Liver (tissue), 3 donors: ENCODE data around the gene EDN3.

ENCODE experiments used
- FOXA1 ChIP-seq: IDR thresholded peaks from 2 replicates; pipeline ENCODE4 v1.6.1; 2016; ENCODE audit warnings: antibody characterized with exemption
- HNF4G ChIP-seq: IDR thresholded peaks from 2 replicates; pipeline ENCODE4 v1.6.1; 2016; ENCODE audit warnings: antibody characterized with exemption
- YY1 ChIP-seq: IDR thresholded peaks from 2 replicates; pipeline ENCODE4 v1.6.1; 2016; ENCODE audit warnings: antibody characterized with exemption, mild to moderate bottlenecking
- TF ChIP-seq, protein P1 (sequence below): IDR thresholded peaks from 2 replicates; pipeline ENCODE4 v1.6.1; 2016; ENCODE audit warnings: antibody characterized with exemption
- TF ChIP-seq, protein P2 (sequence below): fragments of 150-350 bp; IDR thresholded peaks from 2 replicates; pipeline ENCODE4 v1.5.1; 2017; ENCODE audit warnings: improper control_type of control experiment, low read depth, low read length; ENCODE audit not compliant: missing input control
- TF ChIP-seq, protein P3 (sequence below): IDR thresholded peaks from 2 replicates; pipeline ENCODE4 v1.6.1; 2016; ENCODE audit warnings: antibody characterized with exemption
- TF ChIP-seq, protein P4 (sequence below): IDR thresholded peaks from 2 replicates; pipeline ENCODE4 v1.6.1; 2016; ENCODE audit warnings: antibody characterized with exemption, mild to moderate bottlenecking
- TF ChIP-seq, protein P5 (sequence below): IDR thresholded peaks from 2 replicates; pipeline ENCODE4 v1.6.1; 2016; ENCODE audit warnings: antibody characterized with exemption
- donor health status: healthy.
- donor health status: healthy.

DNA sequence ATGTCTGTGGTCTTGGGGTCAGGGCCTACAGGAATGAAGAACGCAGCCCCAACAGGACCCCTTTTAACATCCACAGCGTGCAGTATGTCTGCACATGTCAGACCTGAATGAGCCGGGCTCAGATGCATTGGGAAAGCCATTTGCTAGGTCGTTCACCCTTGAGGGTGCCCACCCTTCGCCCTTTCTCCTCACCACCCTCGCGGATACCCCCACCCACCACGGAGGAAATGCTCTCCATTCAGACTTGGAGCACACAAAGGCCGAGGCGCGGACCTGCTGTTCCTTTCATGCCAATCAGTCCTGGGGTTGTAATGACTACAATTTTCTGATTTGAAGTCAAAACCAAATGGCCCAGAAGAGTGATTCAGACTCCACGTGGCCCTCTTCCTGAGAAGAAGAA lies 62.7 kb downstream of the EDN3 start:
- TF ChIP-seq, protein P1, sequence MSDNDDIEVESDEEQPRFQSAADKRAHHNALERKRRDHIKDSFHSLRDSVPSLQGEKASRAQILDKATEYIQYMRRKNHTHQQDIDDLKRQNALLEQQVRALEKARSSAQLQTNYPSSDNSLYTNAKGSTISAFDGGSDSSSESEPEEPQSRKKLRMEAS: no peak
- TF ChIP-seq, protein P2, sequence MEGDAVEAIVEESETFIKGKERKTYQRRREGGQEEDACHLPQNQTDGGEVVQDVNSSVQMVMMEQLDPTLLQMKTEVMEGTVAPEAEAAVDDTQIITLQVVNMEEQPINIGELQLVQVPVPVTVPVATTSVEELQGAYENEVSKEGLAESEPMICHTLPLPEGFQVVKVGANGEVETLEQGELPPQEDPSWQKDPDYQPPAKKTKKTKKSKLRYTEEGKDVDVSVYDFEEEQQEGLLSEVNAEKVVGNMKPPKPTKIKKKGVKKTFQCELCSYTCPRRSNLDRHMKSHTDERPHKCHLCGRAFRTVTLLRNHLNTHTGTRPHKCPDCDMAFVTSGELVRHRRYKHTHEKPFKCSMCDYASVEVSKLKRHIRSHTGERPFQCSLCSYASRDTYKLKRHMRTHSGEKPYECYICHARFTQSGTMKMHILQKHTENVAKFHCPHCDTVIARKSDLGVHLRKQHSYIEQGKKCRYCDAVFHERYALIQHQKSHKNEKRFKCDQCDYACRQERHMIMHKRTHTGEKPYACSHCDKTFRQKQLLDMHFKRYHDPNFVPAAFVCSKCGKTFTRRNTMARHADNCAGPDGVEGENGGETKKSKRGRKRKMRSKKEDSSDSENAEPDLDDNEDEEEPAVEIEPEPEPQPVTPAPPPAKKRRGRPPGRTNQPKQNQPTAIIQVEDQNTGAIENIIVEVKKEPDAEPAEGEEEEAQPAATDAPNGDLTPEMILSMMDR: no peak
- TF ChIP-seq HNF4G (no peak), FOXA1 (no peak), YY1 (no peak)
- TF ChIP-seq, protein P3, sequence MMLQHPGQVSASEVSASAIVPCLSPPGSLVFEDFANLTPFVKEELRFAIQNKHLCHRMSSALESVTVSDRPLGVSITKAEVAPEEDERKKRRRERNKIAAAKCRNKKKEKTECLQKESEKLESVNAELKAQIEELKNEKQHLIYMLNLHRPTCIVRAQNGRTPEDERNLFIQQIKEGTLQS: no peak
- TF ChIP-seq, protein P4, sequence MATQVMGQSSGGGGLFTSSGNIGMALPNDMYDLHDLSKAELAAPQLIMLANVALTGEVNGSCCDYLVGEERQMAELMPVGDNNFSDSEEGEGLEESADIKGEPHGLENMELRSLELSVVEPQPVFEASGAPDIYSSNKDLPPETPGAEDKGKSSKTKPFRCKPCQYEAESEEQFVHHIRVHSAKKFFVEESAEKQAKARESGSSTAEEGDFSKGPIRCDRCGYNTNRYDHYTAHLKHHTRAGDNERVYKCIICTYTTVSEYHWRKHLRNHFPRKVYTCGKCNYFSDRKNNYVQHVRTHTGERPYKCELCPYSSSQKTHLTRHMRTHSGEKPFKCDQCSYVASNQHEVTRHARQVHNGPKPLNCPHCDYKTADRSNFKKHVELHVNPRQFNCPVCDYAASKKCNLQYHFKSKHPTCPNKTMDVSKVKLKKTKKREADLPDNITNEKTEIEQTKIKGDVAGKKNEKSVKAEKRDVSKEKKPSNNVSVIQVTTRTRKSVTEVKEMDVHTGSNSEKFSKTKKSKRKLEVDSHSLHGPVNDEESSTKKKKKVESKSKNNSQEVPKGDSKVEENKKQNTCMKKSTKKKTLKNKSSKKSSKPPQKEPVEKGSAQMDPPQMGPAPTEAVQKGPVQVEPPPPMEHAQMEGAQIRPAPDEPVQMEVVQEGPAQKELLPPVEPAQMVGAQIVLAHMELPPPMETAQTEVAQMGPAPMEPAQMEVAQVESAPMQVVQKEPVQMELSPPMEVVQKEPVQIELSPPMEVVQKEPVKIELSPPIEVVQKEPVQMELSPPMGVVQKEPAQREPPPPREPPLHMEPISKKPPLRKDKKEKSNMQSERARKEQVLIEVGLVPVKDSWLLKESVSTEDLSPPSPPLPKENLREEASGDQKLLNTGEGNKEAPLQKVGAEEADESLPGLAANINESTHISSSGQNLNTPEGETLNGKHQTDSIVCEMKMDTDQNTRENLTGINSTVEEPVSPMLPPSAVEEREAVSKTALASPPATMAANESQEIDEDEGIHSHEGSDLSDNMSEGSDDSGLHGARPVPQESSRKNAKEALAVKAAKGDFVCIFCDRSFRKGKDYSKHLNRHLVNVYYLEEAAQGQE: no peak
- TF ChIP-seq, protein P5, sequence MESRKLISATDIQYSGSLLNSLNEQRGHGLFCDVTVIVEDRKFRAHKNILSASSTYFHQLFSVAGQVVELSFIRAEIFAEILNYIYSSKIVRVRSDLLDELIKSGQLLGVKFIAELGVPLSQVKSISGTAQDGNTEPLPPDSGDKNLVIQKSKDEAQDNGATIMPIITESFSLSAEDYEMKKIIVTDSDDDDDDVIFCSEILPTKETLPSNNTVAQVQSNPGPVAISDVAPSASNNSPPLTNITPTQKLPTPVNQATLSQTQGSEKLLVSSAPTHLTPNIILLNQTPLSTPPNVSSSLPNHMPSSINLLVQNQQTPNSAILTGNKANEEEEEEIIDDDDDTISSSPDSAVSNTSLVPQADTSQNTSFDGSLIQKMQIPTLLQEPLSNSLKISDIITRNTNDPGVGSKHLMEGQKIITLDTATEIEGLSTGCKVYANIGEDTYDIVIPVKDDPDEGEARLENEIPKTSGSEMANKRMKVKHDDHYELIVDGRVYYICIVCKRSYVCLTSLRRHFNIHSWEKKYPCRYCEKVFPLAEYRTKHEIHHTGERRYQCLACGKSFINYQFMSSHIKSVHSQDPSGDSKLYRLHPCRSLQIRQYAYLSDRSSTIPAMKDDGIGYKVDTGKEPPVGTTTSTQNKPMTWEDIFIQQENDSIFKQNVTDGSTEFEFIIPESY: no peak
